Left ventricle myocardium inferior (tissue), 1 donor: ENCODE measurements around the gene ARHGEF37. TPM values are rescaled to one million over a fixed set of nuclear protein-coding genes. Genes with fewer than 3 reads are reported as not detected.

Experiments
- DNase-seq: peaks from one replicate; pipeline ENCODE4 v3.0.0-alpha.2; 2020
- H3K27ac ChIP-seq: fragments of 200-600 bp; replicated peaks from 2 replicates; pipeline ENCODE4 v1.8.0; 2021
- H3K27me3 ChIP-seq: fragments of 200-600 bp; 2 replicates; pipeline ENCODE4 v1.8.0; 2021; ENCODE audit warnings: low read depth
- H3K36me3 ChIP-seq: fragments of 200-600 bp; 2 replicates; pipeline ENCODE4 v1.8.0; 2021
- H3K4me1 ChIP-seq: fragments of 200-600 bp; 2 replicates; pipeline ENCODE4 v1.8.0; 2021
- H3K4me3 ChIP-seq: fragments of 200-600 bp; 2 replicates; pipeline ENCODE4 v1.8.0; 2021; ENCODE audit warnings: mild to moderate bottlenecking, moderate library complexity
- H3K9me3 ChIP-seq: fragments of 200-600 bp; replicated peaks from 2 replicates; pipeline ENCODE4 v1.8.0; 2021
- CTCF ChIP-seq: fragments of 200-600 bp; IDR thresholded peaks from 2 replicates; pipeline ENCODE4 v1.8.0; 2021; ENCODE audit warnings: antibody characterized with exemption, mild to moderate bottlenecking, borderline replicate concordance
- intact Hi-C: fragments of 100-400 bp; cut with micrococcal nuclease; formaldehyde crosslinking; loops from one replicate; pipeline ENCODE4 v1.11.0; 2022
- total RNA-seq: library from RNA; stranded (reverse); fragmentation: NEBNext Ultra II Directional; extraction: Animal tissue kit (Norgen Biotek cat#: 25700); gene quantifications from one replicate; pipeline ENCODE4 v1.2.1, GENCODE V29; 2021
- donor health status: DM: no; HTN: yes; CAD: no; lungs with severe emphysema.

The ARHGEF37 gene
- total RNA-seq, 1 donor from 2014 or later = 22.8 TPM

GRCh38 chr5:149615976-149616375, 34.7 kb downstream of the ARHGEF37 start:
- Histone ChIP-seq H3K27me3 (no peaks in the 10 kb centered on the region), H3K27ac (peak overlapping the region; percentile 45), H3K9me3 (no peaks in the 10 kb centered on the region), H3K4me1 (peaks cover 30% of the 10 kb centered on the region), H3K4me3 (no peak overlapping the region), H3K36me3 (peaks cover 59% of the 10 kb centered on the region)
- DNase-seq = peak; percentile 62
- intact Hi-C loops = no loop called here
- TF ChIP-seq CTCF = no peak

DNA sequence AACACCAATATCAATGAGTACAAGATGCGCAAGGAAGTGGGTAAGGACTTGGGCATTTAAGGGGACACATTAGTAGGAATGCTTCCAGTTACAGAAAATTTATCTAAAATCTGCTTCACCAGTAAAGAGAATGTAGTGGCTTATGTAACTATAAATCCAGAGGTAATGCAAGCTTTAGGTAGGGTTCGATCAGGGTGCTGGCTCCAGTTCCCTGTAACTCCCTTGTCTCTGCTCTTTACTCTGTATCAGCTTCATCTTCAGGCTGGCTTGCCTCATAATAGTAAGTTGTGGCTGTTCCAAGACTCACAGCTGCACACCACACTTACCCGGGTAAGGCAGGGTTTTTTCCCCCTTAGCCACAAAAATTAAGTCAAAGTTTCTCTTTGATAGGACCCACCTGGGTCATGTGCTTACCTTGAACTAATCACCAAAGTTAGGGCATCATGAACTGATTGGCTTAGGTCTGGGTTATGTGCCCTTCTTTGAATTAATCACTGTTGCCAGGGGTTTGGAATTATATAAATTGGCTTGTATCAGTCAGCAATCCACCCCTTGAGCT, 35.5 kb downstream of the ARHGEF37 start:
- Histone ChIP-seq H3K9me3 (no peaks in the 10 kb centered on the region), H3K4me1 (peaks cover 26% of the 10 kb centered on the region), H3K27ac (peak overlapping the region; percentile 45), H3K4me3 (no peak overlapping the region), H3K27me3 (no peaks in the 10 kb centered on the region), H3K36me3 (peaks cover 61% of the 10 kb centered on the region)
- TF ChIP-seq CTCF = no peak
- no peak for DNase-seq
- intact Hi-C loops = no loop called here

DNA sequence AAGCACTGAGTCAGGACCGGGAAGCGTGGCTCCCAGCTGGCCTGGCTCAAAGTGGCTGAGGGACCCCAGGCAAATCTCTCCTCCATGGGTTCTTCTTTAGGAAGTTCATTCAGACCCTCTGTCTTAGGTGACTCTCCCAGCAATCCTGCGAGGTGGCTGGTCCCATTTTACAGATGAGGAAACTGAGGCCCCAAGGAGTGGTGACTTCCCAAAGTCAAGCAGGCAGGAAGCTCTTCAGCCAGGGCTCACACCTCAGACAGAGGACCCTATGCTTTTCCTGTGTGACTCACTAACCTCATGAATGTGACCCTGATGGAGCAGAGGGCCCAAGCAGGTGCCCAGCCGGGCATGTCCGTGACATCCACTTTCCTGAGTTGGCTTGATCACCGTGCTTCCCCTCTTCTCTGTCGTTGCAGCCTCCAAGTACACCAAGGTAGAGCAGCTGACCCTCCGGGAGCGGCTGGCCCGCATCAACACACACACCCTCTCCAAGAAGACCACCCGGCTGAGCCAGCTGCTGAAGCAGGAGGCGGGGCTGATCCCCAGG, 36.5 kb downstream of the ARHGEF37 start:
- Histone ChIP-seq H3K4me3 (no peak overlapping the region), H3K4me1 (peaks cover 26% of the 10 kb centered on the region), H3K9me3 (no peaks in the 10 kb centered on the region), H3K27ac (peak overlapping the region; percentile 25), H3K36me3 (peaks cover 65% of the 10 kb centered on the region), H3K27me3 (no peaks in the 10 kb centered on the region)
- no peak for TF ChIP-seq CTCF
- DNase-seq = no peak
- intact Hi-C loops = no loop called here

- intact Hi-C loops = no loop called here
- H3K27me3 ChIP-seq = no peaks in the 10 kb centered on the region
- TF ChIP-seq CTCF = peak; percentile 77
- H3K27ac ChIP-seq = peak overlapping the region; percentile 25
- no peak for DNase-seq
- no peak overlapping the region for H3K4me3 ChIP-seq
- peaks cover 26% of the 10 kb centered on the region for H3K4me1 ChIP-seq
- peaks cover 71% of the 10 kb centered on the region for H3K36me3 ChIP-seq
- no peaks in the 10 kb centered on the region for H3K9me3 ChIP-seq
Observed at GRCh38 chr5:149618581-149619248, 37.4 kb downstream of the ARHGEF37 start.

DNA sequence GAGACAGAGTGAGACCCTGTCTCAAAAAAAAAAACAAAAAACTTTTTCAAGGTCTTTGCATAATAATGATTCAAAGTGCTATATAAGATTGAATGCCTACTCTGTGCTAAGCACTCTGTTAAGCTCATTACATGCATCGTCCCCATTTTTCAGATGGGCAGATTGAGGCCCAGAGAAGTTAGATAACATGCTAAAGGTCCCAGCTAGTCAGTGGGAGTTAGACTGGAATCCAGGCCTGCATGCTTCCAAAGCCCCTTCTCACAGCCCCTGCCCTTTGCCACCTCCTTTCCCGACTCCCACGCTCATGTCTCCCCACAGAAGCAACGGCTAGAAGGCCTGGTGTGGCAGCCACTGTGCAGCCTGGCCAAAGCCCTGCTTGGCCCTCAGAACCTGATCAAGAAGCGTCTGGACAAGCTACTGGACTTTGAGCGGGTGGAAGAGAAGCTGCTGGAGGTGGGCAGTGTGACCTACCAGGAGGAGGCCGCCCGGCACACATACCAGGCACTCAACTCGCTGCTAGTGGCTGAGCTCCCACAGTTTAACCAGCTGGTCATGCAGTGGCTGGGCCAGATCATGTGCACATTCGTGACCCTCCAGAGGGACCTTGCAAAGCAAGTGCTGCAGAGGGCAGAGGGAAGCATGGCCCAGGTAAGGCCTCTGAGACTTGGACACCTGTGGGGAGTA, 40.3 kb downstream of the ARHGEF37 start:
- Histone ChIP-seq H3K4me1 (peaks cover 14% of the 10 kb centered on the region), H3K27ac (no peak overlapping the region), H3K36me3 (peaks cover 93% of the 10 kb centered on the region), H3K4me3 (no peak overlapping the region), H3K9me3 (no peaks in the 10 kb centered on the region), H3K27me3 (no peaks in the 10 kb centered on the region)
- no peak for DNase-seq
- intact Hi-C loops = no loop called here
- TF ChIP-seq CTCF = no peak
